Aortic smooth muscle cell (primary cell): ENCODE results near the gene PRXL2A. TPM values are rescaled to one million over a fixed set of nuclear protein-coding genes. Genes with fewer than 3 reads are reported as not detected.

ENCODE experiments used
- total RNA-seq: library from RNA; depleted of rRNA; stranded (reverse); fragments of >200 nt; gene quantifications from 2 replicates; pipeline ENCODE4 v1.2.3, GENCODE V29; 2014

PRXL2A gene, protein sequence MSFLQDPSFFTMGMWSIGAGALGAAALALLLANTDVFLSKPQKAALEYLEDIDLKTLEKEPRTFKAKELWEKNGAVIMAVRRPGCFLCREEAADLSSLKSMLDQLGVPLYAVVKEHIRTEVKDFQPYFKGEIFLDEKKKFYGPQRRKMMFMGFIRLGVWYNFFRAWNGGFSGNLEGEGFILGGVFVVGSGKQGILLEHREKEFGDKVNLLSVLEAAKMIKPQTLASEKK
- 10.5 and 10.7 TPM in 2 replicates for total RNA-seq

GRCh38 chr10:80408242-80409101 is at the start of gene PRXL2A:
Gene PRXL2A, plus strand, starts transcription at chr10:80408551. Its CDS starts 11,917 bp downstream, at chr10:80420468.

DNA sequence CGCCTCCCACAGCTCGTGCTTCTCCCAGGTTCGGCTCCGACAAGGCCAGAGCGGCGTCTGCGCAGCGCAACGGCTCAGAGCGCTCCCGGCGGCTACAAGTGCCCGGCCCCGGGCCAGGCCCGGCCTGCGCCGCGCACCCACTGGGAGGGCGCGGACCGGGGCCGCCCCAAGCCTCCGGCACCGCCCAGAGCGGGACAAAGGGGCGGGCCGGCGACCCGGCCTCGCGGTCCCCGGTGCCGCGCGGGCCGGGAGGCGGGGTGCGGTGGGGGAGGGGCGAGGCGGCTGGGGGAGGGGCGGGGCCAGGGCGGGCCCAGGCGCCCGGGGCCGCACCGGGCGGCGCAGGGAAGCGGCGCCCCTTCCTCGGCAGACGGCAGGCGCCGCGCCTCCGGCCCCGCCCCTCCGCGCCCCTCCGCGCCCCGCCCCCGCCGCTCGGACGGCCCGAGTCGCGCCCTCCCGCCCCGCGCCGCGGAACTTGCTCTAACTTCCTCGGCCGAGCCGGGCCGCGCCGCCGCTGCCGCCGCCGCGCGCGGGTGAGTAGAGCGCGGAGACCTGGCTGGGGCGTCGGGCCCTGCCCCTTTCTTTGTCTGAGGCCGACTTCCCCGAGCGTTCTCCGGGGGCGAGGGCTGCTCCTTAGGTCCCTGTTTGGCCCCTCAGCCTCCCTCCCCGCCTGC is 45.6 kb downstream of the PRXL2A start, which contains the start of gene TSPAN14:
Gene TSPAN14 (plus strand): TSS at position 469 of the 671 bp plus-strand sequence. CDS start 34,924 bp downstream, outside the sequence.

Other genes starting within 250 kb of the PRXL2A start
- 101 and 103 TPM in 2 replicates for gene ANXA11, start 203.0 kb upstream of the PRXL2A start, total RNA-seq
- gene MAT1A, start 118.9 kb upstream of the PRXL2A start, total RNA-seq: not detected in 2 replicates
- gene DYDC1, start 51.8 kb upstream of the PRXL2A start, total RNA-seq: not detected in 2 replicates
- not detected in 2 replicates for gene DYDC2, start 51.8 kb upstream of the PRXL2A start, total RNA-seq
- 9.4 and 10.3 TPM in 2 replicates for gene TSPAN14, start 45.8 kb downstream of the PRXL2A start, total RNA-seq
- not detected in 2 replicates for gene SH2D4B, start 129.4 kb downstream of the PRXL2A start, total RNA-seq